GM13976 (cell line): ENCODE results near the gene LRRC49.
"Not testable (repeated sequence)": the region's sequence is repeated elsewhere in the genome, so short reads cannot be mapped to it uniquely, and the experiment has no call there.

ENCODE experiments used
- DNase-seq: peaks from one replicate; pipeline ENCODE4 v3.0.0; 2012; ENCODE audit warnings: low spot score
- CTCF ChIP-seq: IDR thresholded peaks from 2 replicates; pipeline ENCODE4 v1.5.1; 2012; ENCODE audit warnings: borderline replicate concordance, mild to moderate bottlenecking; ENCODE audit not compliant: insufficient read depth; ENCODE audit errors: extremely low read depth, missing control alignments, control extremely low read depth
- in situ Hi-C: fragments of 300-500 bp; cut with MboI; formaldehyde crosslinking; loops from one replicate; pipeline ENCODE4 v1.12.0; 2022; ENCODE audit warnings: low sequenced_read_pairs, mixed read lengths, inconsistent platforms; ENCODE audit not compliant: unreplicated experiment

The LRRC49 gene

GRCh38 chr15:71010472-71010871 lies 117.8 kb downstream of the LRRC49 start:
- in situ Hi-C loops: no loop called here
- no peak for TF ChIP-seq CTCF
- no peak for DNase-seq

- no peak for TF ChIP-seq CTCF
- no peak for DNase-seq
- in situ Hi-C loops: no loop called here
These were observed 118.4 kb downstream of the LRRC49 start for GRCh38 chr15:71010997-71011396.

GRCh38 chr15:71011503-71012155 lies 119.0 kb downstream of the LRRC49 start:
- DNase-seq: no peak
- in situ Hi-C loops: no loop called here
- TF ChIP-seq CTCF: peak; percentile 30

GRCh38 chr15:71013446-71013845 lies 120.8 kb downstream of the LRRC49 start:
- no peak for TF ChIP-seq CTCF
- in situ Hi-C loops: no loop called here
- DNase-seq: no peak

GRCh38 chr15:71015342-71015741 lies 122.7 kb downstream of the LRRC49 start:
- no peak for TF ChIP-seq CTCF
- in situ Hi-C loops: no loop called here
- no peak for DNase-seq

- DNase-seq, in situ Hi-C loops: not testable (repeated sequence)
These were observed 138.6 kb downstream of the LRRC49 start for GRCh38 chr15:71031232-71031631.

GRCh38 chr15:71035478-71035877 lies 142.9 kb downstream of the LRRC49 start:
- in situ Hi-C loops: not testable (repeated sequence)

GRCh38 chr15:71042356-71042922 lies 149.8 kb downstream of the LRRC49 start:
- in situ Hi-C loops: no loop called here
- no peak for DNase-seq
- no peak for TF ChIP-seq CTCF

More at GRCh38 chr15:71035478-71035877, 142.9 kb downstream of the LRRC49 start:
- DNase-seq: not testable (repeated sequence)
